HG02588 (cell line): ENCODE measurements around the gene TXNIP.
A peak's percentile ranks its signal among the peaks of the same experiment; 100 is the strongest.

ENCODE experiments used
- ATAC-seq: cut with Tn5 transposase; IDR thresholded peaks from one replicate; pipeline ENCODE4 v1.9.1; 2021; ENCODE audit warnings: mild to moderate bottlenecking, moderate library complexity; ENCODE audit not compliant: unreplicated experiment

Gene TXNIP

DNA sequence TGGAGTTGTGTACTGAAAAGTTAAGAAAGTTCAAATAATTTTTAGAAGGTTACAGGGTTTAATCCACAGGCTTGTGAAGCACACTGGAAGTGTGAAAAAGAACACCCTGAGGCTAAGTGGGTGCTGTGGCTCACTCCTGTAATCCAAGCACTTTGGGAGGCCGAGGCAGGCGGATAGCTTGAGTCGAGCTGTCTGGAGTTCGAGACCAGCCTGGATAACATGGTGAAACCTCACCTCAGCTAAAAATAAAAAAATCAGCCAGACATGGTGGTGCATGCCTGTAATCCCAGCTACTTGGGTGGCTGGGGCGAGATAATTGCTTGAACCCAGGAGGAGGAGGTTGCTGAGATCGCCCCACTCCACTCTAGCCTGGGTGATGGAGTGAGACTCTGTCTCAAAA is 9.8 kb downstream of the TXNIP start:
- ATAC-seq: no peak

DNA sequence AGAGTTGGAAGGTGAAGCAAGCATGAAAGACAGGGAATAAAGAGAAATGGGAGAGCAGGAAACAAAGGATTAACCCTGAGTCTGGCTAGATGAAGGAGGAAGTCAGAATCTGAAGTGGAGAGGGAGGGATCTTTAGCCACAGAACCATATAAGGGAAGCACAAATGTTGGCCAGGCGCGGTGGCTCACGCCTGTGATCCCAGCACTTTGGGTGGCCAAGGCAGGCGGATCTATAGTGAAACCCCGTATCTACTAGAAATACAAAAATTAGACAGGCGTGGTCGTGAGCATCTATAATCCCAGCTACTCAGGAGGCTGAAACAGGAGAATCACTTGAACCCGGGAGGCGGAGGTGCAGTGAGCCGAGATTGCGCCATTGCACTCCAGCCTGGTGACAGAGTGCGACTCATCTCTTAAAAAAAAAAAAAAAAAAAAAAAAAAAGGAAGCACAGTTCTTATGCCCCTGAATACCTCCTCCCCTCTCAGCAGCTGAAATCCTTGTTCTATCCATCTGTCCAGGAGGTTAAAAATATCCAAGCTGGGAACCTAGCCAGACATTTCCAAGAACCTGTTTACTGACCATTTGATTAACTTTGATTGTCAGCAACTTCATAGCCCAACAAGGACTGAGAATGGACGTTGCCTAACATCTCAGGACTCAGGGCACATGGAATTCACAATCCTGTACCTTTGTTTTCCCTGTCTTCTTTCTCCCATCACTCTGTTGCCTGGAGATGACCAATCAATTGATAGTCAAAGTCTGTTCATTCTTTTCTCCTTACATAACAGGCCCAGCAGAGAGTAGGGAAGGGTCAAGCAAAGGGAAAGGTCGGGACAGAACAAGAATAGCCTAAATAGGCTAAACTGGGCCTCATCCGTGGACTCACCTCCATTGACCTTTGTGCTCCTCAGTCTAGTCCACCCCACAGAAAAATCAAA is 10.6 kb downstream of the TXNIP start:
- no peak for ATAC-seq

GRCh38 chr1:145985129-145985501 is 11.3 kb downstream of the TXNIP start:
- no peak for ATAC-seq

GRCh38 chr1:145983960-145984830 is 12.2 kb downstream of the TXNIP start:
- no peak for ATAC-seq

DNA sequence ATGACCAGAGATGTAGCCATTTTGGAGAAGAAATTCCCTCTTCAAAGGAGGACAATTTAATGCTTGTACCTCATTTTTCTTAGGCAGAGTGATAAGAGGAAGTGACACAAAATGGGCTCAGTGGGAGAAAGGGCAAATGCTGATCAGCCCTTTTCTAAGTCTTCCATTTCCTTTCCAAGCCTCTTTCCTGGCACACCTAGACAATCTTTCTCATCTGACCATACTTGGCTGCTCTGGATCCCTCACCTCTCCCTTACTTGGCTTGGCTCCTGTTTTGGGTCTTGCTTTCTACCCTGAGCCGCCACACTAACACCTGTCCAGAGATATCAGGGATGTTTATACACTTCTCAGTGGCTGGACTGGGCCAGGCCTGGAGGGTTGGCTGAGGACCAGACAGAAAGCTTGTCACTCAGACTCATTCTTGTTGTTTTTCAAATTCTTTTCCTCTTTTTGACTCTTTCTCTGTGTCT is 13.1 kb downstream of the TXNIP start:
- no peak for ATAC-seq

- no peak for ATAC-seq
These were observed 14.2 kb downstream of the TXNIP start for GRCh38 chr1:145982010-145982723.

- no peak for ATAC-seq
These were observed 15.9 kb downstream of the TXNIP start for GRCh38 chr1:145980457-145980994.

DNA sequence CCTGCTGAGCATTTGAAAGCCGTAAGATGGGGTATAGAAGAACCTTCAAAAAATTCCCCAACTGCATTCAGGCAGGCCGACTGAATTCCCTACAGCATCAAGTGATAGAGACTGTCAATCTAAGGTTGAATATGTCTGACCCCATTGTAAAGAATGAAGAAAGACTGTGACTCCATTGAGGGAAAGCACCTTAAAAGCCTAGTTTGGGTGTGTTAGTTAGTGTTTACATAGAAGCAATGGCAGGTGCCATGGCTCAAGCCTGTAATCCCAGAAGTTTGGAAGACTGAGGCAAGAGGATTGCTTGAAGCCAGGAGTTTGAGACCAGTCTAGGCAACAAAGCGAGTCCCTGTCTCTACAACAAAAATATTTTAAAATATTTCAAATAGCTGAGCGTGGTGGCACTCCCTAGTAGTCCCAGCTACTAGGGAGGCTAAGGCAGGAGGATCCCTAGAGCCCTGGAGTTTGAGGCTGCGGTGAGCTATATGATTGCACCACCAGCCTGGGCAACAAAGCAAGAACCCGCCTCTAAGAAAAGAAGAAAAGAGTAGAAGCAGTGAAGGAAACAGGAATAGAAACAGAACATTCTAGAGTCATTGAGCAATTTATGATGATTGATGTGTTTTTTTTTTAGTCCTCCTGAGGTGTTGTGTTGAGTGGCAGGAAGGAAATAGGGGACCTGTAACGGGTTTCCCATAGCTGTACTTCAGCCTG is 16.5 kb downstream of the TXNIP start:
- no peak for ATAC-seq

- ATAC-seq: peak; percentile 91
These were observed 17.3 kb downstream of the TXNIP start for GRCh38 chr1:145978854-145979745.

DNA sequence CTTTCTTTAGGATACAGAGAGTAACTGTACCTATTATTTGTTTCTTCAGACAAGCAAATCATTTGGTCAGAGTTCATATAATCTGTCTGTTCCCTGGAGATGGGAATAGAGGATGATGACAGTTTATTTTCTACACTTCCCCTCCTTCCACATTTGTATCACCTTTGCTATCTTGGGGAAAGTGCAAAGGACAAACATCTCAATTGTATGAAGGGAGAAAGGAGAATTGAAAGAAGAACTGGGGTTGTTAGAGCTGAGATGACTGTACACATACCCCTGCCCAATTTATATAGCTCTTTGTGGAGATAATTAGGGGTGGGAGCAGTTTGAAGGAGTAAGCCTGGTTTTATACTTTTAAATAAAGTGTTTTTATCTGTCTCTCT is 17.9 kb downstream of the TXNIP start:
- no peak for ATAC-seq

GRCh38 chr1:145977486-145978470 is 18.6 kb downstream of the TXNIP start:
- no peak for ATAC-seq

DNA sequence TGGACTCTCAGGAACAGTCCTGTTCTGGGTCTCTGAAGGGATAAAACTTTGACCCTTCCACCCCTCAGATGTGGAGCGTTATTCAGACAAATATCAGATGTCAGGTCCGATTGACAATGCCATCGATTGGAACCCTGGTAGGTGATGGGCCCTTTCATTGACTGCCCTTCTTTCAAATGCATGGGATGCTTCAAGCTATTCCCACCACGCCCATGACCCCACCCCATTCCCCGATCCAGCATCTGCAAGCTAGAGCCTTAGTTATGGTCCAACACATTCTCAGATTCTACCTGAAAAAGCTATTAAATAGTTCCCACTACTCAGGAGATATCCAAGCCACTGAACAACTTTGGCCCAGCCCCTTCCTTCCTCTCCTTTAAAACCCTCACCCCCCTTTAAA is 19.4 kb downstream of the TXNIP start:
- no peak for ATAC-seq

DNA sequence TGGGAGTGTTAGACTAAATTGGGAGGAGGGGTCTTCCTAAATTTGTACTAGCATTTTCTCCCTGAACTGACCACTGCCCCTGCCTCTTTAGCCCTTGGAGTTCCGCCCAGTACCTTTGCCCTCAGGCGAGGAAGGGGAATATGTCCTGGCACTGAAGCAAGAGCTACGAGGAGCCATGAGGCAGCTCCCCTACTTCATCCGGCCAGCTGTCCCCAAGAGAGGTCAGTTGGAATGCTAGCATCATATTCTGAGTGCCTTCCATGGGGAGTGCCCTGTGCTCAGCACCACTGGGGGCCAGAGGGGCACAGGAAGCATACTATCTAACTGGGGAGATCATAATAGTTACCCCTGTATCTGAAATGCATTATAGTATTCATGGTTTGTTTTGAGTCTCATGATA is 21.2 kb downstream of the TXNIP start:
- no peak for ATAC-seq

GRCh38 chr1:145974721-145975120 is 21.7 kb downstream of the TXNIP start:
- ATAC-seq: no peak

- no peak for ATAC-seq
These were observed 23.8 kb downstream of the TXNIP start for GRCh38 chr1:145972580-145972979.

DNA sequence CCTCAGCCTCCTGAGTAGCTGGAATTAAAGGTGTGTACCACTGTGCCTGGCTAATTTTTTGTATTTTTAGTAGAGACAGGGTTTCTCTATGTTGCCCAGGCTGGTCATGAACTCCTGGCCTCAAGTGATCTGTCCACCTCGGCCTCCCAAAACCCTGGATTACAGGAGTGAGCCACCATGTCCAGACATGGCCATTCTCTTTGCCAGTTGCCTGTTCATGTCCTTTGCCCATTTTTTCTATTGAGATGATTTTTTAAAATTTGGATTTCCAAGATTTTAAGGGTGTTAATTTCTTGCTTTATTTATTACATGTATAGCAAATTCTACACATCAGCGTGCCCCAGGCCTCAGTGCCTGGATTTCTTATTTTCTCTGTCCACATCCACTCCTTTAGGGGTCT is 29.1 kb downstream of the TXNIP start:
- ATAC-seq: no peak

DNA sequence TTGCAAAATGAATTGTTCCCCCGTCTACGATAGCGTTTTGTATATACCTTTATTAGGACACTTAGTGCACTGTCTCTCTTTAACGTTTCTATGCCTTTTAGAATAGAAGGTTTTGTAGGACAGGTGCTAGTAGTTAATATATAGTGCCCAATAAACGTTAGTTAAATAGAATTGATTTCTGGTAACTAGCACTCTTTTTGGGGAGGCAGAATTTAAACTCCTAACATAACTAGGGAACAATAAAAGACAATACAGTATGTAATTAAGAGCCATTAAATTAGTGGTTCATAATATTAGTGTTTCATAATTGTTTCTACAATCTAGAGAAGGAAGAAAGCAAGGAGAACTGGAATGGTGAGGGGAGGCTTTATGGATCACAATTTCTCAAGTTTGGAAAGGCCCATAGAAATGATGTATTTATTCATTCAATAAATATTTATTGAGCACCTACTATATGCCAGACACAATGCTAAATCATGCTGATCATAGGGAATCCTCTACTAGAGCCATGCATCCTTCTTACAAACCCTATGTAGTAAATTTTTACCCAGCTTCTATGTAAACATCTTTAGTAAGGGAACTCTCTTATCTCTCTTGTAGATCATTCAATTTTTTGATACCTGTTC is 31.1 kb downstream of the TXNIP start:
- no peak for ATAC-seq
